ENCODE results near the gene SCARF2.
"Not testable (repeated sequence)": the region's sequence is repeated elsewhere in the genome, so short reads cannot be mapped to it uniquely, and the experiment has no call there.

The SCARF2 gene

GRCh38 chr22:20392365-20392881 is 45.2 kb downstream of the SCARF2 start:
- not testable (repeated sequence) for DNase-seq (ENCODE audit: low read depth)

- no peak for DNase-seq (ENCODE audit: low read depth)
These were observed 46.4 kb downstream of the SCARF2 start for GRCh38 chr22:20391222-20391621.

- DNase-seq (ENCODE audit: low read depth): no peak
These were observed 47.2 kb downstream of the SCARF2 start for GRCh38 chr22:20390394-20390907.

GRCh38 chr22:20389288-20389687 is 48.3 kb downstream of the SCARF2 start:
- DNase-seq (ENCODE audit: low read depth): no peak

GRCh38 chr22:20388200-20388599 is 49.4 kb downstream of the SCARF2 start:
- DNase-seq (ENCODE audit: low read depth): no peak

- DNase-seq (ENCODE audit: low read depth): no peak
These were observed 50.7 kb downstream of the SCARF2 start for GRCh38 chr22:20386972-20387371.

- DNase-seq (ENCODE audit: low read depth): no peak
These were observed 51.3 kb downstream of the SCARF2 start for GRCh38 chr22:20386336-20386735.

GRCh38 chr22:20384865-20385264 is 52.8 kb downstream of the SCARF2 start:
- no peak for DNase-seq (ENCODE audit: low read depth)

GRCh38 chr22:20384171-20384570 is 53.5 kb downstream of the SCARF2 start:
- DNase-seq (ENCODE audit: low read depth): no peak

- no peak for DNase-seq (ENCODE audit: low read depth)
These were observed 54.1 kb downstream of the SCARF2 start for GRCh38 chr22:20383538-20383937.

- no peak for DNase-seq (ENCODE audit: low read depth)
These were observed 57.1 kb downstream of the SCARF2 start for GRCh38 chr22:20380486-20380885.

- DNase-seq (ENCODE audit: low read depth): not testable (repeated sequence)
These were observed 58.9 kb downstream of the SCARF2 start for GRCh38 chr22:20378684-20379083.

- no peak for DNase-seq (ENCODE audit: low read depth)
These were observed 59.5 kb downstream of the SCARF2 start for GRCh38 chr22:20378110-20378509.

- not testable (repeated sequence) for DNase-seq (ENCODE audit: low read depth)
These were observed 60.6 kb downstream of the SCARF2 start for GRCh38 chr22:20376983-20377382.

GRCh38 chr22:20376281-20376680 is 61.3 kb downstream of the SCARF2 start:
- DNase-seq (ENCODE audit: low read depth): not testable (repeated sequence)
